GM19372 (cell line): Measurements from ENCODE around the gene CELF5.
A peak's percentile ranks its signal among the peaks of the same experiment; 100 is the strongest.

Source experiments
- ATAC-seq: cut with Tn5 transposase; IDR thresholded peaks from one replicate; pipeline ENCODE4 v1.9.1; 2021; ENCODE audit warnings: mild to moderate bottlenecking, low read depth, moderate library complexity; ENCODE audit not compliant: unreplicated experiment

Gene CELF5

GRCh38 chr19:3269916-3270671 is 45.6 kb downstream of the CELF5 start:
- no peak for ATAC-seq

DNA sequence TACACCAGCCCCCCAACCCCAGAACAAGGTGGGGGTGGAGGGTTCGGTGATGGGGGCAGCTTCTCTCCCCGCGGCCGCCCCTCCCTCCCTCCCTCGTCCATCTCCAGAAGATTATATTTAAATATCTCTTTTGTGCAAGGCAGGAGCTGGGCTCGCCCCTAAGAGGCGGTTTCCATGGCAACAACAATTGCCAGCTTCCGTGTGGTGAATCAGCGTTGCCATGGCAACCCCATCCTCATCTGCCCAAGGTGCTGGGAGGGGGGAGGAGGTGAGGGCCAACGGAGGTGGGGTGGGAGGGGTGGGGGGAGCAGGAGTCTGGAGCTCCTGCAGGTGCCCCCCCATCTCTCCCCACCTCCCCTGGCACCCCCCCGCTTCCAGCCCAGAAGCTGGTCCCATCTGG is 46.4 kb downstream of the CELF5 start:
- no peak for ATAC-seq

GRCh38 chr19:3272401-3272931 is 48.0 kb downstream of the CELF5 start:
- no peak for ATAC-seq

GRCh38 chr19:3272952-3273351 is 48.5 kb downstream of the CELF5 start:
- no peak for ATAC-seq

- no peak for ATAC-seq
Measured at GRCh38 chr19:3274245-3274941, 49.9 kb downstream of the CELF5 start.

GRCh38 chr19:3274942-3275582 is 50.6 kb downstream of the CELF5 start:
- ATAC-seq, result no peak

DNA sequence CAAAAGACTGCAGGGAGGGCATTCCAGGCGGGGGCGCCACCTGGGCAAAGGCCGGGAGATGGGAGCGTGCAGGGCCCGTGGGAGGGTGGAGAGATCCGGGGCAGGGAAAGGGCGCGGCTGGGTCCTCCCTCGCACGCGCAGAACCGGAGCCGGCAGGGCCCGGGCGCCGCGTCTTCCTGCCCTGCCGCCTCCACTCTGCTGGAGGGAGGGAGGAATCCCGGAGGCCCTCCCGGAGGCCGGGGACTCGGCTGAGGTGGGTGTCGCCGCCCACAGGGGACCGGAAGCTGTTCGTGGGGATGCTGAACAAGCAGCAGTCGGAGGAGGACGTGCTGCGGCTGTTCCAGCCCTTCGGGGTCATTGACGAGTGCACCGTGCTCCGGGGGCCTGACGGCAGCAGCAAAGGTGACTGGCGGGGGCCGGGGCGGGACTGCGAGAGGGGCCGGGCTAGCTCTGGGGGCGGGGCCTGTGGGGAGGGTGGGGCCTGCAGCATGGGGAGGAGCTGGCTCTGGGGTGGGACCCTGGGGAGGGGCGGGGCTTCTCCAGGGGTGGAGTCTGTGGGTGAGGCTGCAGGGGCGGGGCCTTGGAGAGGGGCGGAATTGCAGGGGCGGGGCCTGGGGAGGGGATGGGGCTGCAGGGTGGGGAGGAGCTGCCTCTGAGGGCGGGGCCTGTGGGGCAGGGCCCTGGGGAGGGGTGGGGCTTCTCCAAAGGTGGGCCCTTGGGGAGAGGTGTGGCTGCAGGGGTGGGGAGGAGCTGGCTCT is 51.3 kb downstream of the CELF5 start:
- ATAC-seq, result peak; percentile 51

DNA sequence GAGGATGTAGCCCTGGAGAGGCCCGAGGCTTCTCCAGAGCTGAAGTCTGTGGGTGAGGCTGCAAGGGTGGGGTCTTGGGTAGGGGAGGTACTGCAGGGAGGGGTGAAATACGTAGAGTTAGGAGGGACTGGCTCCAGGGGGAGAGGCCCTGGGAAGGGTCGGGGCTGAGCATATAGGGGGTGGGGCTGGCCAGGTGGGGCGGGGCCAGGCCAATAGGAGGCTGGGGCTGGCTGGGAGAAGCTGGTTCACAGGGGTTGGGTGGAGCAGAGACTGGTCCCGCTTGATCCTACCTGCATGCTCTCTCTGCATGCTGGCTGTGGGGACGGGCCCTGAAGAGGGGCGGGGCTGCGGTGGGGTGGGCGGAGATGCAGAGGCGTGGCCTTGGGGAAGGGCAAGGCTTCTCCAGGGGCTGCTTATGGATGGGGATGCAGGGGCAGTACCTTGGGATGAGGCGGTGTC is 51.9 kb downstream of the CELF5 start:
- peak; percentile 33 for ATAC-seq

GRCh38 chr19:3277649-3278048 is 53.2 kb downstream of the CELF5 start:
- no peak for ATAC-seq

DNA sequence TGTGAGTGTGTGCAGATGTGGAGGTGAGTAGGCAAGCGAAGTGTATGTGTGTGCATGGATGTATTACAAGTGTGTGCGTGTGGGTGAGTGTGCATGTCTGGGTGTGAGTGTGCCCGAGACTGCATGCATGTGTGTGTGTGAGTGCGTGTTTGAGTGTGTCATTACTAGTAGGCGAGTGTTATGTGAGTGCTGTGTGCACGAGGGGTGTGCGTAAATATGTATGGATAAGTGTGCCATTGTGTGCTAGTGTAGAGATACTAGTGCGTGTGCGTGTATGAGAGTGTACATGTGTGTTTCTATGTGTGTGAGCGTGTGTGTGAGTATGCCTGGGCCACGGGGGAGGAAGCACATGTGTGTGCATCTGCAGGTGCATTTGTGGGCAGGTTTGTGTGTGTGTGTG is 53.8 kb downstream of the CELF5 start:
- no peak for ATAC-seq

DNA sequence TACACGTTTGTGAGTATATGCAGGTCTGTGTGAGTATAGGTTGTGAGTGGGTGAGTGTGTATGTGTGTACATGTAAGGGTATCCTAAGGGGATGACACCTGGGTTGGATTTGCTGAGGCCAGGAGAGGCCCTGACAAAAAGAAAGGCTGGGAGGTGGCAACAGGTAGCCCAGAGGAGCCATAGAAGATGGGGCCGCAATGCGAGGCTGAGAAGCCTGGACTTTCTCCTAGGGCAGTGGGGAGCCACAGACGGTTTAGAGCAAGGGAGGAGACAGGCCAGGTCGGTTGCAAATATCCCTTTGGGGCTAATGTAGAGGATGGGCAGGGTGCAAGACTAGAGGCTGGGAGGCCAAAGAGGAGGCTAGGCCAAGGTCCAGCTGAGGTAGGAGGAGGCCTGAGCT is 54.3 kb downstream of the CELF5 start:
- no peak for ATAC-seq

- ATAC-seq, result no peak
Measured at GRCh38 chr19:3279306-3279705, 54.8 kb downstream of the CELF5 start.

DNA sequence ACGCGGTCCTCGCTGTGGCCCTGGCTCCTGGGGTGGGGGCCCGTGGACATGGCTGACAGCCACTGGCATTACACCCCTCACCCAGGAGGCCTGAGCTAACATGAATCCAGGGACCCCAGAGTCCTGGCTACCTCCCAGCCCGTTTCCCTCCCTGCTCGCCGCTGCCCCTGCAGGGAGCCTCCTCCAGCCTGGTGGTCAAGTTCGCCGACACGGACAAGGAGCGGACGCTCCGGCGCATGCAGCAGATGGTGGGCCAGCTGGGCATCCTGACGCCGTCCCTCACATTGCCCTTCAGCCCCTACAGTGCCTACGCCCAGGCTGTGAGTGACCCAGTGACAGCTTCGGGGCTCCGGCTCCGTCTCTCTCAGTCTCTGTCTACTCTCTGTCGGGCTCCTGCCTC is 56.6 kb downstream of the CELF5 start:
- no peak for ATAC-seq

- ATAC-seq, result no peak
Measured at GRCh38 chr19:3282155-3282554, 57.7 kb downstream of the CELF5 start.

- ATAC-seq, result no peak
Measured at GRCh38 chr19:3282564-3282963, 58.1 kb downstream of the CELF5 start.

- no peak for ATAC-seq
Measured at GRCh38 chr19:3283246-3283751, 58.8 kb downstream of the CELF5 start.

DNA sequence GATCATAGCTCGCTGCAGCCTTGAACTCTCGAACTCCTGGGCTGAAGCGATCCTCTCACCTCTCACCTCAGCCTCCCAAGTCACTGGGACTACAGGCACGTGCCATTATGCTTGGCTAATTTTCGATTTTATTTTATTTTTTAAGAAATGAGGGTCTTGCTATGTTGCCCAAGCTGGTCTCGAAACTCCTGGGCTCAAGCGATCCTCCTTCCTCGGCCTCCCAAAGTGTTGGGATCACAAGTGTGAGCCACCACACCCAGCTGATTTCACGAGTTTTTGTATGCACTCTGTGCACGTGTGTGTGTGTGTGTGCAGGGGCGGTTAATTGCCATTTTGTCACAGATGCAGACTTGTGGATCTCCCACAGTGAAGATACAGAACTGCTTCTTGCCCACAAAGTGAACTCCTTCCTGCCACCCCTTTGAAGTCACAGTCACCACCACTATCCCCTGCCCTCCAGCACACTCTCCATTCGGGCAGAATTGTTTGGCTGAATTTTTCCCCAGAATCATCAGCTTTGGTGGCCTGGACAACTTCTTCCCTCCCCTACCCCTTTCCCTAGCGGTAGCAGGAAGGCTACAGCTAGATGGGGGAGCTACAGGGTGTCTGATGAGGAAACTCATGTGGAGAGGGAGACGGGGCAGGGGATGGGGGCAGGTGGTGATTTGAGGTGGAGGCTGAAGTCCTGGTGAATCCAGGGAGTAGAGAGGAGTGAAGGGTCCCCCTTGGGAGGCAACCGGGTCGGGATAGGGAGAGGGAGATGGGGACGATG is 59.6 kb downstream of the CELF5 start:
- no peak for ATAC-seq

DNA sequence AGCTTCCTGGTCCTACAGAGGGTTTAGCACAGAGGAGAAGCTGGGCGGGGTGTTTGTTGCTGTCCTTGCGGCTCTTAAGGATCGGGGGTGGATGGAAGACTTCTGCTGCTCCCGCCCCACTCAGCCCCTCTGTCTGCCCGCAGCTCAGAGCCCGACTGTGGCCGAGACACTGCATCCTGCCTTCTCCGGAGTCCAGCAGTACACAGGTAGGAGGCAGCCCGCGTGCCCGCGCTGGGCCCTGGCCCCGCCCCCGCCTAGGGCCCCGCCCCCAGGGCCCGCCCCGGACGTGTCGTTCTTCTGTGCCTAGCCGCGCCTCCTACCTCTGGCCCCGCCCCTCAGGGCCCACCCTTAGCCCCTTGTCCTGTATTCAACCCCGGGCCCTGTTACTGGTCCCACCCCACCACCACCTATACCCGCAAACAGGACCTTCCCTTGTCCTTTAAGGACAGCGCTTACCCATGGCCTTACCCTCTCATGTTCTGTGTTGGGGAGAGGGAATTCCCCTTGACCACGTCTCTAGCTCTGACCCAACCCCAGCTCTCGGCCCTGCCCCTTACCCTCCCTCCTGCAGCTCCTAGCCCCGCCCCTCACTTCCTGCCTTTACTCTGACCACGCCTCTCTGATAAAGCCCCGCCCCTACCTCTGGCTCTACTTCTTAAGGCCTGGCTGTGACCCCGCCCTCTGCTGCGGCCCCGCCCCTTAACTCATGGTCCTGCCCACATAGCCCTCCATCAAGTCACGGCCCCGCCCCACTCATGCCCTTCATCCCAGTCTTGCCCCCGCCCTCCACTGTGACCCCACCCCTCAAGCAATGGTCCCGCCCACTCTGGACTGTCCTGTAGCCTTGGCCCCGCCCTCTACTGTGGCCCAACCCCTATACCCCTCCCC is 60.5 kb downstream of the CELF5 start:
- ATAC-seq, result no peak
